WTC11 (cell line): ENCODE data around the gene KDM1B. TPM values are rescaled to one million over a fixed set of nuclear protein-coding genes. Genes with fewer than 3 reads are reported as not detected.

ENCODE experiments used
- ATAC-seq: fragments of 200-7000 bp; cut with Tn5 transposase; 2 replicates; pipeline ENCODE4 v1.10.0; 2021; ENCODE audit warnings: mild to moderate bottlenecking, moderate library complexity
- CTCF ChIA-PET: fragments of 300-600 bp; sonication (Branson Sonifier 250); formaldehyde crosslinking; loops from one replicate; lab custom pipeline; 2021; ENCODE audit warnings: antibody characterized with exemption; lab: Charles Lee
- POLR2A ChIA-PET: fragments of 350-600 bp; sonication (Branson Sonifier 250); formaldehyde crosslinking; loops from one replicate; lab custom pipeline; 2021; ENCODE audit warnings: antibody characterized with exemption; lab: Charles Lee
- DNase-seq: peaks from one replicate; pipeline ENCODE4 v3.0.0; 2021; ENCODE audit warnings: low spot score
- H3K27ac Mint-ChIP-seq: 2 replicates; pipeline ENCODE4 v1.8.0; 2021; ENCODE audit warnings: mixed read lengths
- H3K27me3 Mint-ChIP-seq: 2 replicates; pipeline ENCODE4 v1.8.0; 2021; ENCODE audit warnings: low read depth, mild to moderate bottlenecking, moderate library complexity, mixed read lengths
- H3K36me3 Mint-ChIP-seq: 2 replicates; pipeline ENCODE4 v1.8.0; 2021; ENCODE audit warnings: mixed read lengths
- H3K4me1 Mint-ChIP-seq: 2 replicates; pipeline ENCODE4 v1.8.0; 2022; ENCODE audit warnings: mixed read lengths
- H3K4me3 Mint-ChIP-seq: 2 replicates; pipeline ENCODE4 v1.8.0; 2021; ENCODE audit warnings: mild to moderate bottlenecking, moderate library complexity, mixed read lengths
- H3K9me3 Mint-ChIP-seq: 2 replicates; pipeline ENCODE4 v1.8.0; 2021; ENCODE audit warnings: mixed read lengths
- ATF1 ChIP-seq: sonication (generic); formaldehyde crosslinking; IDR thresholded peaks from 2 replicates; pipeline ENCODE4 v1.8.1; 2023; ENCODE audit warnings: mild to moderate bottlenecking, moderate library complexity, missing genetic modification reagents
- ATF6 ChIP-seq: sonication (generic); formaldehyde crosslinking; IDR thresholded peaks from 2 replicates; pipeline ENCODE4 v1.8.1; 2023; ENCODE audit warnings: mild to moderate bottlenecking, missing genetic modification reagents
- CBFB ChIP-seq: sonication (generic); formaldehyde crosslinking; IDR thresholded peaks from 2 replicates; pipeline ENCODE4 v1.8.1; 2022; ENCODE audit warnings: mild to moderate bottlenecking, low read depth, missing genetic modification reagents
- CDX4 ChIP-seq: fragments of 250-450 bp; sonication (Bioruptor Pico); IDR thresholded peaks from 2 replicates; pipeline ENCODE4 v1.9.0; 2021; ENCODE audit warnings: moderate library complexity, mild to moderate bottlenecking, inconsistent platforms, borderline replicate concordance
- CREM ChIP-seq: sonication (generic); formaldehyde crosslinking; IDR thresholded peaks from 2 replicates; pipeline ENCODE4 v1.8.1; 2022; ENCODE audit warnings: mild to moderate bottlenecking, missing genetic modification reagents, moderate library complexity
- ELF4 ChIP-seq: sonication (generic); formaldehyde crosslinking; IDR thresholded peaks from 2 replicates; pipeline ENCODE4 v1.8.1; 2022; ENCODE audit warnings: low read depth, mild to moderate bottlenecking, moderate library complexity, missing genetic modification reagents
- ETV6 ChIP-seq: sonication (generic); formaldehyde crosslinking; IDR thresholded peaks from 2 replicates; pipeline ENCODE4 v1.8.1; 2022; ENCODE audit warnings: mild to moderate bottlenecking, missing genetic modification reagents
- GABPB1 ChIP-seq: sonication (generic); formaldehyde crosslinking; IDR thresholded peaks from 2 replicates; pipeline ENCODE4 v1.8.1; 2023; ENCODE audit warnings: mild to moderate bottlenecking, missing genetic modification reagents
- IRF2 ChIP-seq: sonication (generic); formaldehyde crosslinking; IDR thresholded peaks from 2 replicates; pipeline ENCODE4 v1.8.0; 2022; ENCODE audit warnings: low read depth, missing genetic modification reagents, borderline replicate concordance
- JAZF1 ChIP-seq: fragments of 250-450 bp; sonication (Bioruptor Pico); IDR thresholded peaks from 2 replicates; pipeline ENCODE4 v1.9.0; 2021; ENCODE audit warnings: moderate library complexity, mild to moderate bottlenecking, inconsistent platforms
- KAT7 ChIP-seq: sonication (generic); formaldehyde crosslinking; IDR thresholded peaks from 2 replicates; pipeline ENCODE4 v1.8.1; 2023; ENCODE audit warnings: missing genetic modification reagents, mild to moderate bottlenecking, borderline replicate concordance
- NFATC4 ChIP-seq: fragments of 250-450 bp; sonication (Bioruptor Pico); IDR thresholded peaks from 2 replicates; pipeline ENCODE4 v1.9.0; 2021; ENCODE audit warnings: mild to moderate bottlenecking
- NR1H2 ChIP-seq: sonication (generic); formaldehyde crosslinking; IDR thresholded peaks from 2 replicates; pipeline ENCODE4 v1.9.0; 2021; ENCODE audit warnings: mild to moderate bottlenecking, moderate library complexity, missing genetic modification reagents
- PRDM15 ChIP-seq: sonication (generic); formaldehyde crosslinking; IDR thresholded peaks from 2 replicates; pipeline ENCODE4 v1.8.0; 2022; ENCODE audit warnings: missing genetic modification reagents
- RORB ChIP-seq: fragments of 250-450 bp; sonication (Bioruptor Pico); IDR thresholded peaks from 2 replicates; pipeline ENCODE4 v1.9.0; 2021; ENCODE audit warnings: mild to moderate bottlenecking
- SMAD3 ChIP-seq: sonication (generic); formaldehyde crosslinking; IDR thresholded peaks from 2 replicates; pipeline ENCODE4 v1.8.0; 2022; ENCODE audit warnings: missing genetic modification reagents, mild to moderate bottlenecking, borderline replicate concordance
- SOX15 ChIP-seq: fragments of 250-450 bp; sonication (Bioruptor Pico); IDR thresholded peaks from 2 replicates; pipeline ENCODE4 v1.9.0; 2021; ENCODE audit warnings: mild to moderate bottlenecking
- ZNF317 ChIP-seq: sonication (generic); formaldehyde crosslinking; IDR thresholded peaks from 2 replicates; pipeline ENCODE4 v1.8.1; 2023; ENCODE audit warnings: low read depth, mild to moderate bottlenecking, moderate library complexity, missing genetic modification reagents, borderline replicate concordance
- ZNF416 ChIP-seq: fragments of 250-450 bp; sonication (Bioruptor Pico); IDR thresholded peaks from 2 replicates; pipeline ENCODE4 v1.9.0; 2021; ENCODE audit warnings: mild to moderate bottlenecking, inconsistent platforms
- ZNF425 ChIP-seq: fragments of 250-450 bp; sonication (Bioruptor Pico); conservative IDR thresholded peaks from 2 replicates; pipeline ENCODE4 v1.9.0; 2021; ENCODE audit warnings: mild to moderate bottlenecking
- total RNA-seq: library from RNA; stranded (reverse); gene quantifications from 3 replicates; pipeline ENCODE4 v1.2.3, GENCODE V29; 2021
- TF ChIP-seq, protein P1 (sequence below): sonication (generic); formaldehyde crosslinking; IDR thresholded peaks from 2 replicates; pipeline ENCODE4 v1.8.1; 2022; ENCODE audit warnings: low read depth, mild to moderate bottlenecking, moderate library complexity, missing genetic modification reagents, borderline replicate concordance
- TF ChIP-seq, protein P2 (sequence below): fragments of 250-450 bp; sonication (Bioruptor Pico); IDR thresholded peaks from 2 replicates; pipeline ENCODE4 v2.1.2; 2022; ENCODE audit warnings: mild to moderate bottlenecking, moderate library complexity

KDM1B gene
- total RNA-seq, 1 experiment from 2014 or later, result 6.7 TPM

GRCh38 chr6:18122128-18123093 is 32.8 kb upstream of the KDM1B start, which contains the start of gene NHLRC1 (continued):
- peak; percentile 87 for TF ChIP-seq IRF2 (CRISPR knock-in tag)
- TF ChIP-seq ATF1 (CRISPR knock-in tag), result peak; percentile 97
- TF ChIP-seq CBFB (CRISPR knock-in tag), result no peak; the same call in 1 of the 2 replicates
- peak; percentile 90 for TF ChIP-seq CREM (CRISPR knock-in tag)
- TF ChIP-seq SMAD3, result peak; percentile 57; the same call in 1 of the 2 replicates
- TF ChIP-seq NFATC4 (CRISPR knock-in tag), result no peak
- TF ChIP-seq, protein P1, sequence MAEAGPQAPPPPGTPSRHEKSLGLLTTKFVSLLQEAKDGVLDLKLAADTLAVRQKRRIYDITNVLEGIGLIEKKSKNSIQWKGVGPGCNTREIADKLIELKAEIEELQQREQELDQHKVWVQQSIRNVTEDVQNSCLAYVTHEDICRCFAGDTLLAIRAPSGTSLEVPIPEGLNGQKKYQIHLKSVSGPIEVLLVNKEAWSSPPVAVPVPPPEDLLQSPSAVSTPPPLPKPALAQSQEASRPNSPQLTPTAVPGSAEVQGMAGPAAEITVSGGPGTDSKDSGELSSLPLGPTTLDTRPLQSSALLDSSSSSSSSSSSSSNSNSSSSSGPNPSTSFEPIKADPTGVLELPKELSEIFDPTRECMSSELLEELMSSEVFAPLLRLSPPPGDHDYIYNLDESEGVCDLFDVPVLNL (CRISPR knock-in tag), result peak; percentile 94
- no peak for TF ChIP-seq ZNF425 (CRISPR knock-in tag)
- TF ChIP-seq RORB (CRISPR knock-in tag), result no peak
- TF ChIP-seq ZNF317 (CRISPR knock-in tag), result peak; percentile 59; the same call in 1 of the 2 replicates
- no peak for TF ChIP-seq CDX4 (CRISPR knock-in tag)
- TF ChIP-seq ZNF416 (CRISPR knock-in tag), result no peak
- TF ChIP-seq, protein P2, sequence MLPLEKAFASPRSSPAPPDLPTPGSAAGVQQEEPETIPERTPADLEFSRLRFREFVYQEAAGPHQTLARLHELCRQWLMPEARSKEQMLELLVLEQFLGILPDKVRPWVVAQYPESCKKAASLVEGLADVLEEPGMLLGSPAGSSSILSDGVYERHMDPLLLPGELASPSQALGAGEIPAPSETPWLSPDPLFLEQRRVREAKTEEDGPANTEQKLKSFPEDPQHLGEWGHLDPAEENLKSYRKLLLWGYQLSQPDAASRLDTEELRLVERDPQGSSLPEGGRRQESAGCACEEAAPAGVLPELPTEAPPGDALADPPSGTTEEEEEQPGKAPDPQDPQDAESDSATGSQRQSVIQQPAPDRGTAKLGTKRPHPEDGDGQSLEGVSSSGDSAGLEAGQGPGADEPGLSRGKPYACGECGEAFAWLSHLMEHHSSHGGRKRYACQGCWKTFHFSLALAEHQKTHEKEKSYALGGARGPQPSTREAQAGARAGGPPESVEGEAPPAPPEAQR (CRISPR knock-in tag), result no peak
- peak; percentile 98 for TF ChIP-seq ETV6 (CRISPR knock-in tag)
- TF ChIP-seq KAT7 (CRISPR knock-in tag), result peak; percentile 41; the same call in 1 of the 2 replicates
- peak; percentile 94 for TF ChIP-seq GABPB1 (CRISPR knock-in tag)

DNA sequence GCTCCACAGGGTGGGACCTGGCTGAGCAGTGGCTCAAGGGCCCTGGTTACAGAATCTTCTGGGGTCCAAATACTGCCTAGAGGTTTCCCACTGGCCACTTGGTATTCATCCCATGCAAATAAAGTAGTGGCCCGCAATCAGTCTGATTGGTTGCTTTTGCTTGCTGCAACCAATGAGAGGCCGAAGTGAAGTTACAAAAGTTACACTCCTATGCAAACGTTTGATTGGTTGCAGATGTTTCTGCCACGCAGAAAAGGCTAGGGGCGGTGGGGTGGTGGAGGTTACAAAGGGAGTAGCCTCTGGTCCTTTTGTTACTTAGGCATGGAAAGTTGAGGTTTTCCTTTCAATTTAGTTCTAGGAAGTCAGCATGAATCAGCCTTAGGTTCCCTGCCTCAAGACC is 29.1 kb upstream of the KDM1B start:
- ATAC-seq, result no peak
- CTCF ChIA-PET, result no interaction called here
- DNase-seq, result no peak
- no peak overlapping the region for H3K27ac Mint-ChIP-seq
- H3K9me3 Mint-ChIP-seq, result no peaks in the 10 kb centered on the region
- POLR2A ChIA-PET, result no interaction called here
- peaks cover 10% of the 10 kb centered on the region for H3K36me3 Mint-ChIP-seq
- H3K27me3 Mint-ChIP-seq, result peaks cover 19% of the 10 kb centered on the region
- peaks cover 9% of the 10 kb centered on the region for H3K4me1 Mint-ChIP-seq
- no peak overlapping the region for H3K4me3 Mint-ChIP-seq
- no peak for TF ChIP-seq ELF4 (CRISPR knock-in tag)
- no peak for TF ChIP-seq NR1H2 (CRISPR knock-in tag)
- TF ChIP-seq PRDM15 (CRISPR knock-in tag), result no peak
- TF ChIP-seq ZNF425 (CRISPR knock-in tag), result no peak
- TF ChIP-seq JAZF1, result no peak
- no peak for TF ChIP-seq ATF6
- no peak for TF ChIP-seq SOX15 (CRISPR knock-in tag)
